Thoracic aorta (tissue), 2 donors: ENCODE results near the gene SYMPK. TPM values are rescaled to one million over a fixed set of nuclear protein-coding genes. Genes with fewer than 3 reads are reported as not detected.

Experiments used
- ATAC-seq: fragments of 150-250 bp; one replicate; pipeline ENCODE4 v1.8.0; 2017; ENCODE audit warnings: low read depth; ENCODE audit not compliant: insufficient number of reproducible peaks, low FRiP score
- DNase-seq: peaks from one replicate; pipeline ENCODE4 v3.0.0-alpha.2; 2020; ENCODE audit warnings: low spot score
- H3K27ac ChIP-seq, 2 donors: fragments of 200-600 bp; sonication (generic); 1 replicate in 1 of 2; 2 replicates in 1 of 2; pipeline ENCODE4 v1.5.1; 2016; ENCODE audit warnings: mild to moderate bottlenecking in 2 of 2, moderate library complexity in 2 of 2
- H3K27me3 ChIP-seq: fragments of 200-600 bp; sonication (generic); replicated peaks from 2 replicates; pipeline ENCODE4 v1.6.0; 2016; ENCODE audit warnings: mild to moderate bottlenecking; ENCODE audit not compliant: insufficient read depth
- H3K36me3 ChIP-seq: fragments of 200-600 bp; sonication (generic); one replicate; pipeline ENCODE4 v1.5.1; 2016
- H3K4me1 ChIP-seq, 2 donors: fragments of 200-600 bp; sonication (generic); 1 replicate in 1 of 2; 2 replicates in 1 of 2; pipeline versions ENCODE4 v1.5.1 to v1.6.0; 2016; ENCODE audit warnings: low read depth in 2 of 2, mild to moderate bottlenecking in 1 of 2; ENCODE audit not compliant: control insufficient read depth in 1 of 2
- H3K4me3 ChIP-seq: fragments of 200-600 bp; sonication (generic); 2 replicates; pipeline ENCODE4 v1.5.1; 2016; ENCODE audit warnings: mild to moderate bottlenecking
- H3K9me3 ChIP-seq: fragments of 200-600 bp; sonication (generic); 2 replicates; pipeline ENCODE4 v1.5.1; 2016
- CTCF ChIP-seq: fragments of 200-600 bp; sonication (generic); IDR thresholded peaks from one replicate; pipeline ENCODE4 v1.5.1; 2019; ENCODE audit warnings: antibody characterized with exemption
- total RNA-seq, 2 donors: library from RNA; depleted of rRNA; stranded (reverse); fragments of >200 nt; gene quantifications; one replicate each; pipeline versions ENCODE4 v1.1.0 to v1.2.3, GENCODE V29; 2016

Gene SYMPK
- total RNA-seq, 2 donors from 2014 or later: 48.8 to 84.7 TPM

DNA sequence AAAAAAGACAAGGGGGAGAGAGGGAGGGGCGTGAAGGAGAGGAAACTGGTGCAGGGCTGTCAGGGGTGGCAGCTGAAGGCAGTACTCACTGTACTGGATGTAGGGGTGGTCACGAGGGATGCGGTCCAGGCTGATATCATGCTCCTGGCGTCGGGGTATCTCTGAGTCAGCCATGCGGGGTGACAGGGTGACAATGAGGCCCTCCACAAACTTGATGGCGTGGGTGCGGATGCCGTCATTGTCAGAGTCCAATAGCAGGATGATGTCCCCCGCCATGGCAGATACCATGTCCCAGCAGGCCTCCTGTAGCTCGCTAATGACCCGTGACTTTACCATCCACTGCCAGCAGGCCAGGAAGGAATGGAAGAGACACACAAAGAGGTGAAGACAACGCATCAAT, 15.3 kb downstream of the SYMPK start:
- Histone ChIP-seq H3K27ac (no peak overlapping the region), H3K36me3 (peaks cover 73% of the 10 kb centered on the region), H3K4me1 (no peaks in the 10 kb centered on the region), H3K27me3 (no peaks in the 10 kb centered on the region), H3K9me3 (no peaks in the 10 kb centered on the region), H3K4me3 (no peak overlapping the region)
- DNase-seq (no peak), ATAC-seq (no peak)
- TF ChIP-seq CTCF: no peak

- peaks cover 68% of the 10 kb centered on the region for H3K36me3 ChIP-seq
- no peak for DNase-seq
Observed at GRCh38 chr19:45842198-45842597, 20.7 kb downstream of the SYMPK start.

DNA sequence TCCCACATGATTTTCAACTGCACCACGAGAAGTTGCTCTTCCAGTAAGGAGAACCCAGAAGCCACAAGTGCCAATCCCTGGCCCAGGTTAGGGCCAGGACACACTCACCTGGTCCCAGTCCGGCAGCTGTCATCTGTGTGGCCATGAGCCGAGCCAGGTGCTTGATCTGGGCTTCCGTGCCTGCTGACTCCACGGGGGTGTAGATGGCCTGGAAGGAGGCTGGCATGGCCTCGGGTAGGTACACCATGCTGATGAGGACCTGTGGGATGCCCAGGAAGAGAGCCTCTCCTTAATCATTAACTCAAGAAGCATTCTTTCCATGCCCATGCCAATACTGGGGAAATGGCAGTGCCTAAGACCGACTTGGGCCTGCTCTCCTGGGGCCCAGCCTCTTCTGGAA, 28.0 kb downstream of the SYMPK start:
- H3K4me3 ChIP-seq: no peak overlapping the region
- H3K4me1 ChIP-seq: no peaks in the 10 kb centered on the region
- no peaks in the 10 kb centered on the region for H3K9me3 ChIP-seq
- H3K27me3 ChIP-seq: no peaks in the 10 kb centered on the region
- TF ChIP-seq CTCF: no peak
- H3K36me3 ChIP-seq: peaks cover 76% of the 10 kb centered on the region
- DNase-seq: no peak
- H3K27ac ChIP-seq: no peak overlapping the region
- no peak for ATAC-seq

More at GRCh38 chr19:45842198-45842597, 20.7 kb downstream of the SYMPK start:
- no peak overlapping the region for H3K27ac ChIP-seq
- H3K9me3 ChIP-seq: no peaks in the 10 kb centered on the region
- H3K4me3 ChIP-seq: no peak overlapping the region
- no peak for TF ChIP-seq CTCF
- no peak for ATAC-seq
- no peaks in the 10 kb centered on the region for H3K27me3 ChIP-seq
- H3K4me1 ChIP-seq: no peaks in the 10 kb centered on the region

DNA sequence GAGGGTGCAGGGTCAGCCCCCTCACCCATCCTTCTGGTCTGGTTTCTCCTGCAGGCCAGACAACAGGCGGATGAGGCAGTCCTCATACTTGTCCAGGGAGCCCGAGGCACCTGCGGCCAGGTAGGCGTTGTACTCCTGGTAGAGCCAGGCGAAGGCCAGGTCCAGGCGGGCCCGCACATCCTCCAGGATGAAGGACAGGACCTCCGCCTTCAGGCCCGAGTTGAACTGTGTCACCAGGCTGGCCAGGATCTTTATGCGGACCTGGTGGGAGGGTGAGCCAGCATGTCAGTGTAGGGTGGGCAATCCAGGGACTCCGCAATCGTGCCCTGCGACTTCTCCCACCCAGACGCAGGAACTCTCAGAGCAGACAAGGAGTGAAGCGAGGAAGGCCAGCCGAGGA, 34.0 kb downstream of the SYMPK start:
- Histone ChIP-seq H3K9me3 (no peaks in the 10 kb centered on the region), H3K27ac (no peak overlapping the region), H3K4me1 (no peaks in the 10 kb centered on the region), H3K36me3 (peaks cover 87% of the 10 kb centered on the region), H3K4me3 (no peak overlapping the region), H3K27me3 (no peaks in the 10 kb centered on the region)
- ATAC-seq: no peak
- TF ChIP-seq CTCF: no peak
- DNase-seq: no peak

DNA sequence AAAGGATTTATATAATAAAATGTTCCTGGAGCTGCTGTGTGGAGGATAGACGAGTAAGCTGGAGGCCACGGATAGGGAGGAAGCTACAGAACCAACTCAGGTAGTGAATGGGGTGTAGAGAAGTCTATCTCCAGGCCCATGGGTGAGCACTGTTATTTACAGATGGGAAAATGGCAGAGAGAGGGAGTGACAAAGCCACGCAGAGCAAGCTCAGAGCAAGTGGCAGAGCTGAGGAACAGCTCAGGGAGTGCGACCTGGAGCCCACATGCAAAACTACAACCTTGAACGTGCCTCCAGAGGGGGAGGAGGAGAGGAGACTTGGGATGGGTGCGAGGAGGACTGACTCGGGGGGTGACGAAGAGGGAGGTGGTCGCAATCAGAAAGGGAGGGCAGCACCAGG, 34.4 kb downstream of the SYMPK start:
- Histone ChIP-seq H3K27ac (no peak overlapping the region), H3K27me3 (no peaks in the 10 kb centered on the region), H3K36me3 (peaks cover 83% of the 10 kb centered on the region), H3K4me3 (no peak overlapping the region), H3K4me1 (no peaks in the 10 kb centered on the region), H3K9me3 (no peaks in the 10 kb centered on the region)
- no peak for DNase-seq
- TF ChIP-seq CTCF: no peak
- ATAC-seq: no peak
